Testis (tissue), 3 donors: ENCODE data around the gene BTBD1. TPM values are rescaled to one million over a fixed set of nuclear protein-coding genes. Genes with fewer than 3 reads are reported as not detected.

ENCODE experiments used
- DNase-seq: peaks from one replicate; pipeline ENCODE4 v3.0.0-alpha.2; 2019
- H3K27ac ChIP-seq, 2 donors: fragments of 200-600 bp; sonication (generic); one replicate each; pipeline ENCODE4 v1.5.1; 2019
- H3K27me3 ChIP-seq: fragments of 200-600 bp; sonication (generic); one replicate; pipeline ENCODE4 v1.5.1; 2019
- H3K36me3 ChIP-seq: fragments of 200-600 bp; sonication (generic); one replicate; pipeline ENCODE4 v1.5.1; 2017; ENCODE audit warnings: low read depth; ENCODE audit errors: missing control alignments
- H3K4me1 ChIP-seq: fragments of 200-600 bp; sonication (generic); one replicate; pipeline ENCODE4 v1.5.1; 2019
- H3K4me3 ChIP-seq, 2 donors: fragments of 200-600 bp; sonication (generic); one replicate each; pipeline ENCODE4 v1.5.1; 2017 to 2019
- H3K9me3 ChIP-seq: fragments of 200-600 bp; sonication (generic); one replicate; pipeline ENCODE4 v1.5.1; 2017
- POLR2A ChIP-seq: fragments of 450-650 bp; IDR thresholded peaks from one replicate; pipeline ENCODE4 v1.6.1; 2017; ENCODE audit warnings: antibody characterized with exemption, mild to moderate bottlenecking, moderate library complexity
- WGBS, 2 donors: methylation state at CpG; one replicate each; pipeline ENCODE4 v1.1.5; 2018; 5-methylcytosine and 5-hydroxymethylcytosine counted together
- intact Hi-C: fragments of 100-400 bp; cut with DNase I; formaldehyde crosslinking; loops from one replicate; pipeline ENCODE4 v1.15.1; 2023; ENCODE audit warnings: low total_unique reads
- polyA plus RNA-seq: library from polyadenylated mRNA; stranded (reverse); fragments of 350-450 nt; fragmentation: Illumina TruSeq; extraction: RNeasy Lipid Tissue Mini Kit (QIAGEN cat#74804); gene quantifications from one replicate; pipeline ENCODE4 v1.2.3, GENCODE V29; 2014; ENCODE audit warnings: low read depth, low replicate concordance; ENCODE audit not compliant: insufficient read depth
- total RNA-seq, 2 donors: library from RNA; depleted of rRNA; stranded (reverse); fragments of >200 nt; gene quantifications; one replicate each; pipeline ENCODE4 v1.2.3, GENCODE V29; 2016
- TF ChIP-seq, protein P1 (sequence below), 3 experiments: fragments of 450-650 bp in 2 of 3; fragments of 200-600 bp in 1 of 3; sonication (generic) in 1 of 3; IDR thresholded peaks; one replicate each; pipeline ENCODE4 v1.5.1; 2016 to 2019; ENCODE audit warnings: antibody characterized with exemption in 3 of 3, mild to moderate bottlenecking in 2 of 3, moderate library complexity in 1 of 3

BTBD1 gene
- total and polyA plus RNA-seq, 3 donors from 2014 or later = 94.6 to 118 (median 104) TPM

DNA sequence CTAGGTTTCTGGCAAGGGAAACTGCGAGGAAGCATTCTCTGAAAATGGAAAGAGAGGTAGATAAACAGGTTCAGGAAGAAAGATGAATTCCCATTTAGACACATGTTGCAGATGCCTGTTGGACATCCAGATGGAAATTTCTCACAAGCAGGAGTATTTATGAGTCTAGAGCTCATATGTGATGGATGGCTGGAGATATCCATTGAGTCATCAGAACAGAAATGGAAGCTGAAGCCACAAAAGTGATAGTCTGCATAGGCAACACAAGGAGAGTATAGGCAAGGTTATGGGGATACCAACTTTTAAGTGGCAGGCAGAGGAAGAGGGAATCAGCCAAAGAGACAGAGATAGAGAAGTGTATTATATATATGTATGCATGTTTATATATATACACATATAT is 87.3 kb downstream of the BTBD1 start:
- 92 to 100% methylated on average over 1 of the region's 1 CpG for WGBS, 2 donors
- H3K36me3 ChIP-seq = no peaks in the 10 kb centered on the region
- TF ChIP-seq POLR2A = no peak
- DNase-seq = no peak
- H3K9me3 ChIP-seq = no peaks in the 10 kb centered on the region
- H3K4me3 ChIP-seq = no peak overlapping the region
- no peaks in the 10 kb centered on the region for H3K27me3 ChIP-seq
- H3K4me1 ChIP-seq = no peaks in the 10 kb centered on the region
- intact Hi-C loops = no loop called here
- H3K27ac ChIP-seq = no peak overlapping the region

DNA sequence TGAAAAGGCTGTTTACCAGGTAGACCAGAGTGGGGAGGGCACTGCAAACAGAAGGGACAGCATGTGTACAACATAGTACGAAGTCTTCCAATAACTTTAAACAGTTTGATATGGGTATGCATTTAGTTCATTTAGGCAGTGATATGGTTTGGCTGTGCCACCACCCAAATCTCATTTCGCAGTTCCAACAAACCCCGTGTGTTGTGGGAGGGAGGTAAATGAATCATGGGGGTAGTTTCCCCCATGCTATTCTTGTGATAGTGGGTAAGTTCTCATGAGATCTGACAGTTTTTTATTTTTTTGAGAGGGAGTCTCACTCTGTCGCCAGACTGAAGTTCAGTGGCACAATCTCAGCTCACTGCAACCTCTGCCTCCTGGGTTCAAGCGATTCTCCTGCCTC is 88.6 kb downstream of the BTBD1 start:
- no peak overlapping the region for H3K27ac ChIP-seq
- WGBS, 2 donors = 93% methylated on average over 5 of the region's 5 CpGs
- intact Hi-C loops = no loop called here
- no peak overlapping the region for H3K4me3 ChIP-seq
- H3K9me3 ChIP-seq = no peaks in the 10 kb centered on the region
- TF ChIP-seq, protein P1, sequence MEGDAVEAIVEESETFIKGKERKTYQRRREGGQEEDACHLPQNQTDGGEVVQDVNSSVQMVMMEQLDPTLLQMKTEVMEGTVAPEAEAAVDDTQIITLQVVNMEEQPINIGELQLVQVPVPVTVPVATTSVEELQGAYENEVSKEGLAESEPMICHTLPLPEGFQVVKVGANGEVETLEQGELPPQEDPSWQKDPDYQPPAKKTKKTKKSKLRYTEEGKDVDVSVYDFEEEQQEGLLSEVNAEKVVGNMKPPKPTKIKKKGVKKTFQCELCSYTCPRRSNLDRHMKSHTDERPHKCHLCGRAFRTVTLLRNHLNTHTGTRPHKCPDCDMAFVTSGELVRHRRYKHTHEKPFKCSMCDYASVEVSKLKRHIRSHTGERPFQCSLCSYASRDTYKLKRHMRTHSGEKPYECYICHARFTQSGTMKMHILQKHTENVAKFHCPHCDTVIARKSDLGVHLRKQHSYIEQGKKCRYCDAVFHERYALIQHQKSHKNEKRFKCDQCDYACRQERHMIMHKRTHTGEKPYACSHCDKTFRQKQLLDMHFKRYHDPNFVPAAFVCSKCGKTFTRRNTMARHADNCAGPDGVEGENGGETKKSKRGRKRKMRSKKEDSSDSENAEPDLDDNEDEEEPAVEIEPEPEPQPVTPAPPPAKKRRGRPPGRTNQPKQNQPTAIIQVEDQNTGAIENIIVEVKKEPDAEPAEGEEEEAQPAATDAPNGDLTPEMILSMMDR (IDR thresholded peaks at IDR 0.05) = no peak
- TF ChIP-seq POLR2A = no peak
- H3K36me3 ChIP-seq = no peaks in the 10 kb centered on the region
- no peak for DNase-seq
- no peaks in the 10 kb centered on the region for H3K27me3 ChIP-seq
- no peaks in the 10 kb centered on the region for H3K4me1 ChIP-seq

DNA sequence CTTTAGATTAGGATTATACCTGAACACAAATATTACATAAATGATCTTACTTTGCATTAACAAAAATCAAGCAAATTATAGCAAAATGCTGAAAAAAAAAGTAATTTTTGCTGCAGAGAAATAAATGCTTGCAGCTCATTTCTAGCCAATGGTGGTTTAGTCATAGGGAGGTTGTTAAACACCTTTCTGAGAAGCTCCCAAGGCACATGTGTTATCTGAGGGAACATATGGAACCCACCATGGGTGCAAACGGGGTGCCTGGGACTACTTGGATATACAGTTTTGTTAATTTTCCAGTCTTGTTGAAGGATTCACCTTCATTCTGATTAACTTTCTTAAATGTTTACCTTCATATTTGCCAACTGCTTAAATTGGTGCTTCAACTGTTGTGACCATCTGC is 90.0 kb downstream of the BTBD1 start:
- 94 to 100% methylated on average over 1 of the region's 1 CpG for WGBS, 2 donors

DNA sequence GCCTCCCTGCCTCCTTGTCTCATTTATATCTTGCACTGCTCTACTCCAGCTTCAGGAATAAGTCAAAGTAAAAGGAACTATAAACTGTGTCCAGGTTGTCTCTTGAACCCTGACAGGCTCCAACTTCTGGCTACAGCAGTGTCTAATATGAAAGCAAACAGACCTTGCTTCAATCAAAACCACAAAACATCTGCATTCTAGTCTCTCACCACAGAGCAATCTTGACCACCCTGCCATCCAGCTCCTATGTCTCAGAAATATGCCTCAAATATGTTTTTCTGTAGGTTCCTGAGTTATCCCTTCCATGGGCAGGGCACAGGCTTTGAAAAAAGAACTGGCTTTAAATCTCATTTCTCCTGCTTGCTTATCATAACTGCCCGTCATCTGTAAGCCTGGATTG is 94.1 kb downstream of the BTBD1 start:
- intact Hi-C loops = no loop called here

More for the DNA sequence above, 90.0 kb downstream of the BTBD1 start:
- Histone ChIP-seq H3K4me3 (no peak overlapping the region), H3K27ac (no peak overlapping the region), H3K9me3 (no peaks in the 10 kb centered on the region), H3K4me1 (no peaks in the 10 kb centered on the region), H3K27me3 (no peaks in the 10 kb centered on the region), H3K36me3 (no peaks in the 10 kb centered on the region)
- DNase-seq = no peak
- intact Hi-C loops = no loop called here
- TF ChIP-seq, protein P1 (IDR thresholded peaks at IDR 0.05) = no peak
- TF ChIP-seq POLR2A = no peak

DNA sequence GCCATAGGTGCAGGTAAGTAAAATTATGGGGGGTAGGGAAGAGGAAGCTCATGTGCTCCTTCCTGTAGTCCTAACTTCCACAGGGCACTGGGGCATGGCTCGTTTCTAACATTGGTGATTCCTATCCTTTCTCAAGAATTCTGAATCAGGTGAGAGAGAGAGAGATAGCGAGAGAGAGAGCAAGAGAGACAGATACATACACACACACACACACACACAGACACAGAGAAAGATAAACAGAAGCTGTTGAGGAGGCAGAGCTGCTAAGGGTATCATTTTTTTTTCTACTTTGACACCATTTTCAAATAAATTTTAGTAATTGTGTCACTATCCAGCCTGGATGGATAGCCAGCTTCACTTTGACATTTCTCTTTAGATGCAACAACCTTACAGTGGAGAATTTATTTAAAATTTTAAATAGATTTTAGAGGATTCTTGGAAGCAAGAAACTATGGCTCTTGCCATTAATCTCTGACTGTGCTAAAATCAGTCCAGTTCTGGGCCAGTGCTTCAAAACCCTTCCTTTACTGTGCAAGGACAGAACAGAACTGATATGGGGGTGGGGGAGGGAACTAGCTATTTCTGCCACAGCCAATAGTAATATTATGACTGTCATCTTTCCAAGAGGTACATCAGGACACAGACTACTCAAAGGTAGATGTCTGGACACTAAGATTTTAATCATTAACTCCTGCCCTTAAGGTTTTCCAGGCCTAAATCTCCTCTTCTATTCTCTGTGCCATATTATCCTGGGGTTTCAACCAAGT is 95.7 kb downstream of the BTBD1 start:
- intact Hi-C loops = no loop called here
- no peaks in the 10 kb centered on the region for H3K4me1 ChIP-seq
- DNase-seq = no peak
- no peaks in the 10 kb centered on the region for H3K27me3 ChIP-seq
- TF ChIP-seq, protein P1 (IDR thresholded peaks at IDR 0.05) = no peak
- no peak for TF ChIP-seq POLR2A
- H3K9me3 ChIP-seq = no peaks in the 10 kb centered on the region
- no peak overlapping the region for H3K4me3 ChIP-seq
- 83 to 85% methylated on average over 2 of the region's 2 CpGs for whole genome bisulfite sequencing, 2 donors
- no peaks in the 10 kb centered on the region for H3K36me3 ChIP-seq
- H3K27ac ChIP-seq = no peak overlapping the region

More for the DNA sequence above, 94.1 kb downstream of the BTBD1 start:
- Histone ChIP-seq H3K4me1 (no peaks in the 10 kb centered on the region), H3K27ac (no peak overlapping the region), H3K9me3 (no peaks in the 10 kb centered on the region), H3K36me3 (no peaks in the 10 kb centered on the region), H3K27me3 (no peaks in the 10 kb centered on the region), H3K4me3 (no peak overlapping the region)
- no peak for DNase-seq
- 91 to 100% methylated on average over 1 of the region's 1 CpG for whole genome bisulfite sequencing, 2 donors
- TF ChIP-seq POLR2A = no peak
- TF ChIP-seq, protein P1 (IDR thresholded peaks at IDR 0.05) = no peak
